Hepatocyte (in vitro differentiated cells): Measurements from ENCODE around the gene REEP5. TPM values are rescaled to one million over a fixed set of nuclear protein-coding genes. Genes with fewer than 3 reads are reported as not detected.
"Not testable (repeated sequence)": the region's sequence is repeated elsewhere in the genome, so short reads cannot be mapped to it uniquely, and the experiment has no call there.

Experiments
- DNase-seq: peaks from one replicate; pipeline ENCODE4 v3.0.0-alpha.2; 2016; ENCODE audit warnings: low spot score
- H2AFZ ChIP-seq: fragments of 200-600 bp; sonication (generic); 2 replicates; pipeline ENCODE4 v1.6.0; 2016; ENCODE audit warnings: antibody characterized with exemption, mild to moderate bottlenecking
- H3K27ac ChIP-seq: fragments of 200-600 bp; sonication (generic); 2 replicates; pipeline ENCODE4 v1.5.1; 2016; ENCODE audit warnings: mild to moderate bottlenecking
- H3K27me3 ChIP-seq: fragments of 200-600 bp; sonication (generic); 2 replicates; pipeline ENCODE4 v1.6.1; 2016
- H3K36me3 ChIP-seq: fragments of 200-600 bp; sonication (generic); replicated peaks from 2 replicates; pipeline ENCODE4 v1.5.1; 2016; ENCODE audit warnings: low read depth; ENCODE audit not compliant: insufficient read depth
- H3K4me1 ChIP-seq: fragments of 200-600 bp; sonication (generic); 2 replicates; pipeline ENCODE4 v1.5.1; 2016; ENCODE audit warnings: mild to moderate bottlenecking, moderate library complexity; ENCODE audit not compliant: insufficient read depth
- H3K4me2 ChIP-seq: fragments of 200-600 bp; sonication (generic); 2 replicates; pipeline ENCODE4 v1.6.0; 2016
- H3K4me3 ChIP-seq: fragments of 200-600 bp; sonication (generic); 2 replicates; pipeline ENCODE4 v1.5.1; 2016; ENCODE audit warnings: mild to moderate bottlenecking
- H3K79me2 ChIP-seq: fragments of 200-600 bp; sonication (generic); 2 replicates; pipeline ENCODE4 v1.6.0; 2017; ENCODE audit warnings: mild to moderate bottlenecking
- H3K9me2 ChIP-seq: fragments of 200-600 bp; sonication (generic); replicated peaks from 2 replicates; pipeline ENCODE4 v1.6.0; 2017; ENCODE audit warnings: mild to moderate bottlenecking; ENCODE audit not compliant: insufficient read depth
- H3K9me3 ChIP-seq: fragments of 200-600 bp; sonication (generic); 2 replicates; pipeline ENCODE4 v1.5.1; 2016; ENCODE audit warnings: low read depth, mild to moderate bottlenecking
- H4K20me1 ChIP-seq: fragments of 200-600 bp; sonication (generic); 2 replicates; pipeline ENCODE4 v1.6.0; 2016; ENCODE audit warnings: mild to moderate bottlenecking; ENCODE audit not compliant: insufficient read depth, poor library complexity, severe bottlenecking
- CTCF ChIP-seq: fragments of 200-600 bp; sonication (generic); IDR thresholded peaks from 2 replicates; pipeline ENCODE4 v1.5.1; 2016; ENCODE audit warnings: antibody characterized with exemption, mild to moderate bottlenecking; ENCODE audit not compliant: poor library complexity
- EZH2 ChIP-seq: fragments of 200-600 bp; sonication (generic); IDR thresholded peaks from 2 replicates; pipeline ENCODE4 v1.6.1; 2016; ENCODE audit warnings: antibody characterized with exemption, mild to moderate bottlenecking, borderline replicate concordance
- EZH2phosphoT487 ChIP-seq: fragments of 200-600 bp; sonication (generic); IDR thresholded peaks from one replicate; pipeline ENCODE4 v1.6.1; 2018; ENCODE audit warnings: antibody characterized with exemption, mild to moderate bottlenecking, low read depth, moderate library complexity; ENCODE audit not compliant: unreplicated experiment, severe bottlenecking
- WGBS: methylation state at CpG from one replicate; pipeline ENCODE4 v1.1.6; 2016; ENCODE audit warnings: low lambda C conversion rate; ENCODE audit errors: missing lambda C conversion rate; 5-methylcytosine and 5-hydroxymethylcytosine counted together
- polyA plus RNA-seq: library from polyadenylated mRNA; unstranded; fragments of >200 nt; fragmentation: Nextera tagmentation; extraction: Ambion mirVana; gene quantifications from 2 replicates; pipeline ENCODE4 v1.2.1, GENCODE V29; 2016
- total RNA-seq: library from RNA; depleted of rRNA; stranded (reverse); fragments of >200 nt; gene quantifications from 2 replicates; pipeline ENCODE4 v1.2.3, GENCODE V29; 2014

The REEP5 gene
- total and polyA plus RNA-seq, 2 experiments from 2014 or later = 57.3 to 208 TPM

DNA sequence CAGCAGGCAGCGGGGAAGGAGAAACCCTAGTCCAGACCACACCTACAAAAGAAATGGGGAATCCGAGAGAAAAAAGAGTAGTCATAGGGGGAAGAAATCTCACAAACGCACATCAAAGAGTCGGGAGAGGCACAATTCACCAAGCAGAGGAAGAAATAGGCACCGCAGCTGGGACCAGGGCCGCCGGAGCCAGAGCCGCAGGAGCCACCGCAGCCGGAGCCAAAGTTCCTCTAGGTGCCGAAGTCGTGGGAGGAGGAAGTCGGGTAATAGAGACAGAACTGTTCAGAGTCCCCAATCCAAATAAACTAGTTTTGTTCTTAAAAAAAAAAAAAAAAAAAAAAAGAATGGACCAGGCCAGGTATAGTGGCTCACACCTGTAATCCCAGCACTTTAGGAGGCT lies 29.3 kb downstream of the REEP5 start:
- no peak overlapping the region for H3K4me2 ChIP-seq

GRCh38 chr5:112892066-112892465 lies 30.0 kb downstream of the REEP5 start:
- WGBS = 91% methylated on average over 8 of the region's 8 CpGs
- H3K27me3 ChIP-seq, H2AFZ ChIP-seq, DNase-seq, H3K27ac ChIP-seq, H4K20me1 ChIP-seq, H3K4me1 ChIP-seq, H3K9me3 ChIP-seq, H3K9me2 ChIP-seq, H3K4me3 ChIP-seq, H3K36me3 ChIP-seq, H3K4me2 ChIP-seq: not testable (repeated sequence)
- peaks cover 42% of the 10 kb centered on the region for H3K79me2 ChIP-seq

More for the DNA sequence above, 29.3 kb downstream of the REEP5 start:
- H3K4me1 ChIP-seq = no peaks in the 10 kb centered on the region
- 97% methylated on average over 12 of the region's 13 CpGs for WGBS
- no peak overlapping the region for H2AFZ ChIP-seq
- no peak overlapping the region for H3K27ac ChIP-seq
- H3K9me3 ChIP-seq = no peaks in the 10 kb centered on the region
- H3K36me3 ChIP-seq = no peaks in the 10 kb centered on the region
- H3K27me3 ChIP-seq = no peaks in the 10 kb centered on the region
- no peaks in the 10 kb centered on the region for H4K20me1 ChIP-seq
- H3K9me2 ChIP-seq = no peaks in the 10 kb centered on the region
- DNase-seq = no peak
- TF ChIP-seq CTCF = no peak
- H3K79me2 ChIP-seq = peaks cover 39% of the 10 kb centered on the region
- H3K4me3 ChIP-seq = no peak overlapping the region

GRCh38 chr5:112886975-112887374 lies 35.1 kb downstream of the REEP5 start:
- DNase-seq = no peak
- Histone ChIP-seq H2AFZ (no peak overlapping the region), H3K4me1 (peaks cover 3% of the 10 kb centered on the region), H3K79me2 (peaks cover 35% of the 10 kb centered on the region), H4K20me1 (no peaks in the 10 kb centered on the region), H3K36me3 (no peaks in the 10 kb centered on the region), H3K9me2 (no peaks in the 10 kb centered on the region), H3K4me2 (no peak overlapping the region), H3K27ac (no peak overlapping the region), H3K4me3 (no peak overlapping the region), H3K9me3 (no peaks in the 10 kb centered on the region), H3K27me3 (no peaks in the 10 kb centered on the region)
- no peak for TF ChIP-seq EZH2
- 99% methylated on average over 4 of the region's 4 CpGs for whole genome bisulfite sequencing

- H3K27ac ChIP-seq = no peak overlapping the region
- H3K36me3 ChIP-seq = no peaks in the 10 kb centered on the region
- H3K79me2 ChIP-seq = peaks cover 21% of the 10 kb centered on the region
- H3K4me2 ChIP-seq = no peak overlapping the region
- H3K9me2 ChIP-seq = no peaks in the 10 kb centered on the region
- H2AFZ ChIP-seq = no peak overlapping the region
- H3K27me3 ChIP-seq = no peaks in the 10 kb centered on the region
- TF ChIP-seq CTCF (no peak), EZH2phosphoT487 (no peak), EZH2 (no peak)
- H3K4me3 ChIP-seq = no peak overlapping the region
- peaks cover 3% of the 10 kb centered on the region for H3K4me1 ChIP-seq
- no peaks in the 10 kb centered on the region for H3K9me3 ChIP-seq
- 89% methylated on average over 3 of the region's 3 CpGs for WGBS
- H4K20me1 ChIP-seq = no peaks in the 10 kb centered on the region
- DNase-seq = no peak
These were observed 37.0 kb downstream of the REEP5 start for GRCh38 chr5:112885001-112885400.

GRCh38 chr5:112883192-112883591 lies 38.8 kb downstream of the REEP5 start:
- DNase-seq = no peak
- no peaks in the 10 kb centered on the region for H4K20me1 ChIP-seq
- peaks cover 11% of the 10 kb centered on the region for H3K79me2 ChIP-seq
- H3K27me3 ChIP-seq = no peaks in the 10 kb centered on the region
- WGBS = 70% methylated on average over 2 of the region's 2 CpGs
- H3K4me3 ChIP-seq = no peak overlapping the region
- TF ChIP-seq EZH2 (no peak), CTCF (no peak), EZH2phosphoT487 (no peak)
- H3K9me2 ChIP-seq = no peaks in the 10 kb centered on the region
- H3K4me2 ChIP-seq = no peak overlapping the region
- no peaks in the 10 kb centered on the region for H3K9me3 ChIP-seq
- no peak overlapping the region for H2AFZ ChIP-seq
- H3K27ac ChIP-seq = peak overlapping the region; percentile 45
- peaks cover 13% of the 10 kb centered on the region for H3K4me1 ChIP-seq
- H3K36me3 ChIP-seq = no peaks in the 10 kb centered on the region
